PC-3 (cell line): ENCODE measurements around the gene FHL3. TPM values are rescaled to one million over a fixed set of nuclear protein-coding genes. Genes with fewer than 3 reads are reported as not detected.

Experiments
- ATAC-seq: fragments of 200-7000 bp; cut with Tn5 transposase; 2 replicates; pipeline ENCODE4 v1.9.1; 2020; ENCODE audit warnings: mild to moderate bottlenecking, moderate library complexity
- BruUV-seq: library from RNA; stranded (reverse); fragments of 400-500 nt; replicated peaks from 2 replicates; lab custom pipeline; 2021; lab: Mats Ljungman, UMichigan
- CTCF ChIA-PET: fragments of 300-600 bp; sonication (Branson Sonifier 250); formaldehyde crosslinking; loops from one replicate; lab custom pipeline; 2022; ENCODE audit warnings: antibody characterized with exemption; lab: Charles Lee
- POLR2A ChIA-PET: fragments of 300-600 bp; sonication (Branson Sonifier 250); formaldehyde crosslinking; loops from one replicate; lab custom pipeline; 2022; ENCODE audit warnings: antibody characterized with exemption; ENCODE audit not compliant: unreplicated experiment; lab: Charles Lee
- DNase-seq: peaks from one replicate; pipeline ENCODE4 v3.0.0-alpha.2; 2015
- H2AFZ ChIP-seq: fragments of 300-600 bp; sonication (generic); 2 replicates; pipeline ENCODE4 v1.6.0; 2016; ENCODE audit warnings: antibody characterized with exemption, low read length
- H3F3A ChIP-seq: fragments of 300-600 bp; sonication (generic); one replicate; pipeline ENCODE4 v1.6.0; 2017; ENCODE audit warnings: antibody characterized with exemption, low read length, control low read depth, mild to moderate bottlenecking; ENCODE audit not compliant: unreplicated experiment
- H3K27ac ChIP-seq: fragments of 300-600 bp; sonication (generic); 2 replicates; pipeline ENCODE4 v1.5.1; 2016; ENCODE audit warnings: mild to moderate bottlenecking, low read length
- H3K27me3 ChIP-seq: fragments of 300-600 bp; sonication (generic); 2 replicates; pipeline ENCODE4 v1.6.1; 2016; ENCODE audit warnings: low read length, mixed read lengths
- H3K36me3 ChIP-seq: fragments of 300-600 bp; sonication (generic); 2 replicates; pipeline ENCODE4 v1.6.1; 2016; ENCODE audit warnings: low read depth, mixed run types, low read length, mixed read lengths
- H3K4me1 ChIP-seq: fragments of 300-600 bp; sonication (generic); 2 replicates; pipeline ENCODE4 v1.5.1; 2016; ENCODE audit warnings: low read length; ENCODE audit not compliant: insufficient read depth
- H3K4me2 ChIP-seq: fragments of 300-600 bp; sonication (generic); 2 replicates; pipeline ENCODE4 v1.6.0; 2016; ENCODE audit warnings: low read length
- H3K4me3 ChIP-seq: fragments of 300-600 bp; sonication (generic); 2 replicates; pipeline ENCODE4 v1.5.1; 2016; ENCODE audit warnings: mild to moderate bottlenecking, low read length, mixed read lengths
- H3K79me2 ChIP-seq: fragments of 300-600 bp; sonication (generic); 2 replicates; pipeline ENCODE4 v1.6.1; 2017; ENCODE audit warnings: low read length, mixed read lengths
- H3K9ac ChIP-seq: fragments of 300-600 bp; sonication (generic); 2 replicates; pipeline ENCODE4 v1.6.0; 2016; ENCODE audit warnings: mild to moderate bottlenecking, low read length
- H3K9me2 ChIP-seq: fragments of 300-600 bp; sonication (generic); replicated peaks from 2 replicates; pipeline ENCODE4 v1.6.1; 2016; ENCODE audit warnings: mixed run types, low read length, mixed read lengths
- H3K9me3 ChIP-seq: fragments of 300-600 bp; sonication (generic); 2 replicates; pipeline ENCODE4 v1.6.1; 2016; ENCODE audit warnings: low read length, mixed read lengths
- H4K20me1 ChIP-seq: fragments of 300-600 bp; sonication (generic); 2 replicates; pipeline ENCODE4 v1.6.1; 2016; ENCODE audit warnings: low read length, mixed read lengths
- EZH2 ChIP-seq: fragments of 300-600 bp; sonication (generic); IDR thresholded peaks from one replicate; pipeline ENCODE4 v1.6.1; 2017; ENCODE audit warnings: antibody characterized with exemption, mild to moderate bottlenecking, low read length; ENCODE audit not compliant: unreplicated experiment
- EZH2phosphoT487 ChIP-seq: fragments of 300-600 bp; sonication (generic); IDR thresholded peaks from 2 replicates; pipeline ENCODE4 v1.6.1; 2018; ENCODE audit warnings: mild to moderate bottlenecking, antibody characterized with exemption, low read length, borderline replicate concordance
- intact Hi-C: fragments of 100-400 bp; cut with micrococcal nuclease; formaldehyde crosslinking; loops from 2 replicates; pipeline ENCODE4 v1.9.0; 2023
- total RNA-seq: library from RNA; depleted of rRNA; stranded (reverse); fragments of >200 nt; gene quantifications from 2 replicates; pipeline ENCODE4 v1.2.3, GENCODE V29; 2014
- TF ChIP-seq, protein P1 (sequence below): fragments of 300-600 bp; sonication (generic); conservative IDR thresholded peaks from 2 replicates; pipeline ENCODE4 v1.5.1; 2017; ENCODE audit warnings: antibody characterized with exemption, low read depth, mild to moderate bottlenecking, low read length

Gene FHL3
- total RNA-seq, 1 experiment from 2014 or later, result 6.3 TPM

DNA sequence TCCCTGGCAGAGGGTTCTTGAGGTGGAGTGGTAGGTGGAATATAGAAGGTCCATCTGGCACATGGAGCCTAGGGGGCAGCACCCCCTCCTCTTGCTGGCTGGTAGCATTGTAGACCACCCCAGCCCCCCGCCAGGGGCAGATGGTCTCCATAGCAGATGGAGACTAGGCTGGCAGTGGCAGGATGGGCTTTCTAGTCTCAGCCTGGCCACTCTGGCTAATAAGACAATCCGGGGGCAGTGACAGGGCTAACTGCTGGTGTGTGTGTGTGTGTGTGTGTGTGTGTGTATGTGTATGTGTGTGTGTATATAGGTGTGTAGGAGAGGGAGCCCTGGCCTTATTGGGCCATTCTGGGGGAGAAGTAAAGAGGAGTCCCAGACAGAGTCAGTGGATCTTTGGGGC lies 23.4 kb upstream of the FHL3 start:
- ChIA-PET POLR2A (no interaction called here), CTCF (no interaction called here)
- Histone ChIP-seq H3F3A (no peaks in the 10 kb centered on the region), H3K36me3 (peaks cover 16% of the 10 kb centered on the region), H3K79me2 (no peaks in the 10 kb centered on the region), H3K27me3 (no peaks in the 10 kb centered on the region), H4K20me1 (no peaks in the 10 kb centered on the region), H3K4me3 (no peak overlapping the region), H3K4me1 (peaks cover 33% of the 10 kb centered on the region), H3K4me2 (no peak overlapping the region), H3K9me2 (no peaks in the 10 kb centered on the region), H3K9ac (no peak overlapping the region), H3K9me3 (no peaks in the 10 kb centered on the region), H2AFZ (no peak overlapping the region), H3K27ac (no peak overlapping the region)
- intact Hi-C loops, result no loop called here
- DNase-seq (no peak), ATAC-seq (no peak)
- BruUV-seq, result no TSS peak
- TF ChIP-seq EZH2, result no peak
- no peak for TF ChIP-seq EZH2phosphoT487
- TF ChIP-seq, protein P1, sequence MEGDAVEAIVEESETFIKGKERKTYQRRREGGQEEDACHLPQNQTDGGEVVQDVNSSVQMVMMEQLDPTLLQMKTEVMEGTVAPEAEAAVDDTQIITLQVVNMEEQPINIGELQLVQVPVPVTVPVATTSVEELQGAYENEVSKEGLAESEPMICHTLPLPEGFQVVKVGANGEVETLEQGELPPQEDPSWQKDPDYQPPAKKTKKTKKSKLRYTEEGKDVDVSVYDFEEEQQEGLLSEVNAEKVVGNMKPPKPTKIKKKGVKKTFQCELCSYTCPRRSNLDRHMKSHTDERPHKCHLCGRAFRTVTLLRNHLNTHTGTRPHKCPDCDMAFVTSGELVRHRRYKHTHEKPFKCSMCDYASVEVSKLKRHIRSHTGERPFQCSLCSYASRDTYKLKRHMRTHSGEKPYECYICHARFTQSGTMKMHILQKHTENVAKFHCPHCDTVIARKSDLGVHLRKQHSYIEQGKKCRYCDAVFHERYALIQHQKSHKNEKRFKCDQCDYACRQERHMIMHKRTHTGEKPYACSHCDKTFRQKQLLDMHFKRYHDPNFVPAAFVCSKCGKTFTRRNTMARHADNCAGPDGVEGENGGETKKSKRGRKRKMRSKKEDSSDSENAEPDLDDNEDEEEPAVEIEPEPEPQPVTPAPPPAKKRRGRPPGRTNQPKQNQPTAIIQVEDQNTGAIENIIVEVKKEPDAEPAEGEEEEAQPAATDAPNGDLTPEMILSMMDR, result peak; percentile 29; the same call in 1 of the 2 replicates

DNA sequence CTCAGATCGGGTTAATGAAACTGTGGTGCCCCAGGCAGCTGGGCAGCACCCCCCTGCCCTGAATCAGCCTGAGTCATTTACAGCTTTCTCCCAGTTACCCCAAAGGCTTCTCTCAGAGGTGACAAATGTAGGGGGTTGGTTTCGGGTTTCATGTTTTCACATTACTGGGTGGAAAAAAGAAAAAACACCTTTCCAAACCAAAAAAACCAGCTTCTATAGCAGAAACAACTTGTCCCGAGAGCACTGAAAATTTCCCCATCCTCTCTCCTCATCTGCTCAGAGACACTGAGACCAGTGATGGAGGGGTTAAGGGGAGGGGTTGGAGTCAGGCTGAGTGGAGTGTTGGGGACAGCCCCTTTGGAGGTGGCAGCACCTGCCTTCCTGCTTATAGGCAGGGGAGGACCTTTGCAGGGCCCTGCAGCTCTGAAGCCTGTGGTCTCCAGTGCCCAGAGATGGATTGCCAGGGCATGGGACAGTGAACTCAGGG lies 22.8 kb upstream of the FHL3 start:
- H3K4me1 ChIP-seq, result peaks cover 33% of the 10 kb centered on the region
- H3K4me3 ChIP-seq, result no peak overlapping the region
- no peaks in the 10 kb centered on the region for H3K27me3 ChIP-seq
- intact Hi-C loops, result no loop called here
- no peaks in the 10 kb centered on the region for H3K9me3 ChIP-seq
- no peaks in the 10 kb centered on the region for H4K20me1 ChIP-seq
- DNase-seq (peak; percentile 30), ATAC-seq (peak; percentile 13)
- no peak overlapping the region for H2AFZ ChIP-seq
- no peak overlapping the region for H3K27ac ChIP-seq
- no peaks in the 10 kb centered on the region for H3K9me2 ChIP-seq
- TF ChIP-seq EZH2phosphoT487, result no peak
- TF ChIP-seq, protein P1, result no peak
- TF ChIP-seq EZH2, result no peak
- no peak overlapping the region for H3K9ac ChIP-seq
- no peaks in the 10 kb centered on the region for H3K79me2 ChIP-seq
- H3K4me2 ChIP-seq, result no peak overlapping the region
- H3F3A ChIP-seq, result no peaks in the 10 kb centered on the region
- BruUV-seq, result no TSS peak
- ChIA-PET POLR2A (interaction anchor here (0.8 kb wide), 1 partner anchor 109 kb away, joined by 3 read pairs; no protein-coding TSS in a partner anchor), CTCF (no interaction called here)
- peaks cover 20% of the 10 kb centered on the region for H3K36me3 ChIP-seq

DNA sequence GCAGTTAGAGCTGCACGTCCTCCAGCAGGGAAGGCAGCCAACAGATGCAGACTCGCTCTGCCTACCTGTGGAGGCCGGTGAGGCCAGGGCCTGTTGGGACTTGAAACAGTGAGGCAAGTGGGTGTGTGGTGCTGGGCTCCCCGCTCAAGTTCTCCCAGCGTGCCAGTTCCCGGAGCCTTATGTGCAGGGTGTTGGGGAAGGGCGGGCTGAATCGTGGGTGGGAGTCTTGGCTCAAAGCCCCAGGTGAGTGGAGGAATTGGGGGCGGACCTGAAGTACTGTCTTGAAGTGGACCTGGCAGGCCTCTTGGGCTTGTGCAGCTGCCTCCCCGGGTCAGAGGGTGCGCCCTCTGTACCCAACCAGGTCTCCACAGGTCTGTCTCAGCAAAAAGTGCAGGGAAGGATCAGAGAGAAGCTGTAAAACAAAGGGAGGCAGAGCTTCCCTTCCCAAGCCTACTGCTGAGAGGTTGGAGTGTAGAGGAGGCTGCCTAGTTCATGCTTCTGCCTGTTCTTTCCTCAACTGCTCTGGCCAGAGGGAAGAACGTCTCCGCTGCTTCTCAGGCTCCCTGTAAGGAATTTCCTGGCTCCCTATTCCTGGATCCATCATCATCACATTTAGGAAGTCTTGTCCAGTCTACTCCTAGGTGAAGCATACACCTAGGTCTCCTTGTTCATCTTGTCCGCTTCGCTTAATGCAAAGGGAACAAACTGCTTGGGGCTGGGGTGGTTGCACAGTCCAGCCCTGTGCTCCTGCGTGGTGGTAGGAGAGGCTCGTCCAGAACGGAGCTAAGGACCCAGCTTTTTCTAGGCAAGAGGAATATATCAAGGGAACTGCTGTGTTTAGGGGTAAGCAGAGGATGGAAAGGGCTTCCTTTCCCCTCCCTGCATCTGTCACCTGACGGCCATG lies 22.1 kb upstream of the FHL3 start:
- DNase-seq, result no peak
- Histone ChIP-seq H3K9me3 (no peaks in the 10 kb centered on the region), H3K9me2 (no peaks in the 10 kb centered on the region), H3K79me2 (no peaks in the 10 kb centered on the region), H3F3A (no peaks in the 10 kb centered on the region), H3K27me3 (no peaks in the 10 kb centered on the region), H3K27ac (no peak overlapping the region), H3K4me3 (no peak overlapping the region), H3K9ac (no peak overlapping the region), H2AFZ (no peak overlapping the region), H4K20me1 (no peaks in the 10 kb centered on the region), H3K4me1 (peaks cover 33% of the 10 kb centered on the region), H3K4me2 (no peak overlapping the region), H3K36me3 (peaks cover 27% of the 10 kb centered on the region)
- CTCF ChIA-PET, result interaction anchor here (0.6 kb wide), 1 partner anchor 8 kb away, joined by 5 read pairs; no protein-coding TSS in a partner anchor
- BruUV-seq, result no TSS peak
- ATAC-seq, result no peak
- no peak for TF ChIP-seq EZH2phosphoT487
- TF ChIP-seq EZH2, result no peak
- TF ChIP-seq, protein P1, result no peak
- intact Hi-C loops, result no loop called here
- POLR2A ChIA-PET, result interaction anchor here (0.8 kb wide), 2 partner anchors 109 to 543 kb away, joined by 3 read pairs; no protein-coding TSS in a partner anchor
